Neuronal stem cell (in vitro differentiated cells): ENCODE measurements around the gene ATP5ME.
A peak's percentile ranks its signal among the peaks of the same experiment; 100 is the strongest.

Experiments
- DNase-seq: peaks from one replicate; pipeline ENCODE4 v3.0.0-alpha.2; 2013; ENCODE audit warnings: low spot score
- H2AFZ ChIP-seq: one replicate; pipeline ENCODE4 v1.6.1; 2013; ENCODE audit warnings: mild to moderate bottlenecking, low read length, inconsistent platforms
- H2AK5ac ChIP-seq: 2 replicates; pipeline ENCODE4 v1.6.1; 2013; ENCODE audit warnings: low read depth, mild to moderate bottlenecking, inconsistent platforms, low read length, moderate library complexity, mixed read lengths
- H2BK120ac ChIP-seq: 2 replicates; pipeline ENCODE4 v1.6.1; 2013; ENCODE audit warnings: low read depth, mild to moderate bottlenecking, inconsistent platforms, low read length, moderate library complexity, mixed read lengths
- H2BK12ac ChIP-seq: one replicate; pipeline ENCODE4 v1.6.1; 2013; ENCODE audit warnings: low read length, inconsistent platforms
- H2BK15ac ChIP-seq: 2 replicates; pipeline ENCODE4 v1.6.1; 2013; ENCODE audit warnings: mild to moderate bottlenecking, low read length, inconsistent platforms, mixed read lengths
- H2BK5ac ChIP-seq: one replicate; pipeline ENCODE4 v1.6.1; 2013; ENCODE audit warnings: inconsistent platforms, mild to moderate bottlenecking, low read length, moderate library complexity
- H3K14ac ChIP-seq: one replicate; pipeline ENCODE4 v1.6.1; 2013; ENCODE audit warnings: low read length, inconsistent platforms
- H3K18ac ChIP-seq: 2 replicates; pipeline ENCODE4 v1.6.1; 2013; ENCODE audit warnings: low read length, inconsistent platforms
- H3K23ac ChIP-seq: 2 replicates; pipeline ENCODE4 v1.6.1; 2013; ENCODE audit warnings: low read depth, mild to moderate bottlenecking, mixed read lengths, low read length, inconsistent platforms; ENCODE audit not compliant: poor library complexity
- H3K27ac ChIP-seq: replicated peaks from 3 replicates; pipeline ENCODE4 v1.5.1; 2013; ENCODE audit warnings: low read length, inconsistent platforms
- H3K27me3 ChIP-seq, 3 experiments: 2 replicates each; pipeline ENCODE4 v1.6.1; 2013; ENCODE audit warnings: low read length in 3 of 3, mild to moderate bottlenecking in 2 of 3, inconsistent platforms in 1 of 3, low read depth in 1 of 3, mixed read lengths in 1 of 3, moderate library complexity in 1 of 3; ENCODE audit not compliant: control insufficient read depth in 3 of 3, insufficient read depth in 3 of 3
- H3K36me3 ChIP-seq, 2 donors: replicated peaks in 1 of 2; 2 replicates each; pipeline ENCODE4 v1.6.1; 2013; ENCODE audit warnings: low read length in 2 of 2; ENCODE audit not compliant: control insufficient read depth in 2 of 2, insufficient read depth in 2 of 2
- H3K4ac ChIP-seq: 2 replicates; pipeline ENCODE4 v1.6.1; 2013; ENCODE audit warnings: inconsistent platforms, mild to moderate bottlenecking, low read length, moderate library complexity
- H3K4me1 ChIP-seq, 2 donors: 1 replicate in 1 of 2; 2 replicates in 1 of 2; pipeline ENCODE4 v1.6.1; 2013; ENCODE audit warnings: low read length in 2 of 2, low read depth in 1 of 2; ENCODE audit not compliant: control insufficient read depth in 2 of 2, insufficient read depth in 1 of 2
- H3K4me2 ChIP-seq: one replicate; pipeline ENCODE4 v1.6.1; 2013; ENCODE audit warnings: mild to moderate bottlenecking, low read length, inconsistent platforms; ENCODE audit not compliant: insufficient read depth, poor library complexity, severe bottlenecking
- H3K4me3 ChIP-seq, 2 donors: 2 replicates each; pipeline ENCODE4 v1.5.1; 2013; ENCODE audit warnings: low read length in 2 of 2, mild to moderate bottlenecking in 2 of 2, inconsistent platforms in 1 of 2, moderate library complexity in 1 of 2
- H3K79me1 ChIP-seq: one replicate; pipeline ENCODE4 v1.6.1; 2013; ENCODE audit warnings: low read depth, mild to moderate bottlenecking, inconsistent platforms, low read length, moderate library complexity
- H3K9ac ChIP-seq: one replicate; pipeline ENCODE4 v1.6.1; 2013; ENCODE audit warnings: mild to moderate bottlenecking, low read depth, low read length, inconsistent platforms; ENCODE audit not compliant: poor library complexity
- H3K9me3 ChIP-seq, 2 donors: replicated peaks in 1 of 2; 2 replicates each; pipeline versions ENCODE3 to v1.6.1; 2013; ENCODE audit warnings: low read length in 2 of 2, mild to moderate bottlenecking in 2 of 2, inconsistent platforms in 1 of 2, low read depth in 1 of 2, mixed read lengths in 1 of 2, moderate library complexity in 1 of 2; ENCODE audit not compliant: control insufficient read depth in 2 of 2, insufficient read depth in 1 of 2
- H4K8ac ChIP-seq: one replicate; pipeline ENCODE4 v1.6.1; 2013; ENCODE audit warnings: low read depth, mild to moderate bottlenecking, inconsistent platforms, low read length, moderate library complexity
- H4K91ac ChIP-seq: one replicate; pipeline ENCODE4 v1.6.1; 2013; ENCODE audit warnings: low read length, low read depth, mild to moderate bottlenecking, inconsistent platforms; ENCODE audit not compliant: poor library complexity
- WGBS, 2 donors: extraction: QIAGEN DNeasy Blood & Tissue Kit; methylation state at CpG; one replicate each; pipeline ENCODE4 v1.1.7; 2013; ENCODE audit warnings: missing lambda C conversion rate in 2 of 2, mixed read lengths in 1 of 2; ENCODE audit not compliant: insufficient read length in 2 of 2, insufficient replicate concordance in 1 of 2; ENCODE audit errors: extremely low coverage in 2 of 2; 5-methylcytosine and 5-hydroxymethylcytosine counted together

The ATP5ME gene

GRCh38 chr4:661881-662761 is 12.0 kb downstream of the ATP5ME start:
- WGBS, 2 donors = no CpG with 5 or more reads among the region's 42 CpGs
- Histone ChIP-seq H3K27me3 (peaks cover 0 to 19% (median 0%) of the 10 kb centered on the region in 3 experiments), H2AFZ (no peak overlapping the region), H2AK5ac (peak overlapping the region; percentile 63), H3K4me3 (no peak overlapping the region), H3K18ac (peak overlapping the region; percentile 28), H3K36me3 (peaks cover 0 to 8% of the 10 kb centered on the region in 2 donors), H3K27ac (no peak overlapping the region), H3K4me2 (no peak overlapping the region), H3K23ac (no peak overlapping the region), H2BK120ac (no peak overlapping the region), H3K79me1 (peaks cover 2% of the 10 kb centered on the region), H3K14ac (no peak overlapping the region), H2BK15ac (peak overlapping the region; percentile 27), H3K4me1 (peaks cover 0 to 6% of the 10 kb centered on the region in 2 donors), H4K91ac (no peak overlapping the region), H2BK12ac (peak overlapping the region; percentile 10), H2BK5ac (peak overlapping the region; percentile 53), H3K4ac (no peak overlapping the region), H4K8ac (peak overlapping the region; percentile 65), H3K9me3 (peaks cover 0 to 7% of the 10 kb centered on the region in 2 donors), H3K9ac (no peak overlapping the region)
- no peak for DNase-seq

DNA sequence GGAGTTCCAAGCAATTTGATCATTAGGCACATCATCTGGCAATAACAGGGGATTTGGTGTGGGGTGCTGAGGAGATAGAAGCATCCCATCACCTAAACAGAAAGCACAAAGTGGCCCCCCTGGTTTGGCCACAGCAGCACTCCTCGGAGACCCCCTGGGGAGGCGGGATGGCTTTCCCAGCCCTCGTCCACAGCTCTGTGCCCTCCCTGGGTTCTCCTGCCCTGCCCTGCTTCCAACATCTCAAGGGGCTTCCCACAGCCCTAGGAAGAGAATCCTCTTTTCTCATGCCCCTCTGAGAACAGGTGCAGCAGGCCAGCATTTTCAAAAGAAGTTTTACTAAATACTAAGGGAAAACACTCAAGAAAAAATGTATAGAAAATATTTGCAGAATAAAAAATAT is 12.8 kb downstream of the ATP5ME start:
- Histone ChIP-seq H3K27me3 (peaks cover 0 to 19% (median 0%) of the 10 kb centered on the region in 3 experiments), H3K4ac (no peak overlapping the region), H4K91ac (no peak overlapping the region), H2BK5ac (no peak overlapping the region), H2BK15ac (no peak overlapping the region), H3K9me3 (peaks cover 0 to 7% of the 10 kb centered on the region in 2 donors), H2AK5ac (no peak overlapping the region), H3K18ac (no peak overlapping the region), H3K36me3 (peaks cover 0 to 8% of the 10 kb centered on the region in 2 donors), H3K79me1 (peaks cover 2% of the 10 kb centered on the region), H3K4me3 (no peak overlapping the region), H3K9ac (no peak overlapping the region), H3K4me2 (no peak overlapping the region), H3K14ac (no peak overlapping the region), H2AFZ (no peak overlapping the region), H3K4me1 (peaks cover 0 to 6% of the 10 kb centered on the region in 2 donors), H2BK12ac (no peak overlapping the region), H3K27ac (no peak overlapping the region), H3K23ac (no peak overlapping the region), H2BK120ac (no peak overlapping the region), H4K8ac (no peak overlapping the region)
- no CpG with 5 or more reads among the region's 3 CpGs for whole genome bisulfite sequencing, 2 donors
- DNase-seq = no peak

GRCh38 chr4:660401-660800 is 13.7 kb downstream of the ATP5ME start:
- WGBS, 2 donors = no CpG with 5 or more reads among the region's 10 CpGs
- peaks cover 0 to 6% of the 10 kb centered on the region in 2 donors for H3K4me1 ChIP-seq
- H4K91ac ChIP-seq = no peak overlapping the region
- no peak overlapping the region for H2BK120ac ChIP-seq
- no peak overlapping the region for H4K8ac ChIP-seq
- H3K23ac ChIP-seq = no peak overlapping the region
- peaks cover 0 to 7% of the 10 kb centered on the region in 2 donors for H3K9me3 ChIP-seq
- H2AK5ac ChIP-seq = no peak overlapping the region
- no peak overlapping the region for H3K4me2 ChIP-seq
- no peak overlapping the region for H2AFZ ChIP-seq
- no peak overlapping the region for H3K4me3 ChIP-seq
- H2BK15ac ChIP-seq = no peak overlapping the region
- DNase-seq = no peak
- no peak overlapping the region for H3K9ac ChIP-seq
- H3K4ac ChIP-seq = no peak overlapping the region
- H3K27me3 ChIP-seq = peaks cover 0 to 19% (median 0%) of the 10 kb centered on the region in 3 experiments
- no peak overlapping the region for H2BK5ac ChIP-seq
- H3K14ac ChIP-seq = no peak overlapping the region
- no peak overlapping the region for H3K18ac ChIP-seq
- H2BK12ac ChIP-seq = no peak overlapping the region
- H3K36me3 ChIP-seq = peaks cover 0 to 8% of the 10 kb centered on the region in 2 donors
- H3K79me1 ChIP-seq = peaks cover 4% of the 10 kb centered on the region
- H3K27ac ChIP-seq = no peak overlapping the region

DNA sequence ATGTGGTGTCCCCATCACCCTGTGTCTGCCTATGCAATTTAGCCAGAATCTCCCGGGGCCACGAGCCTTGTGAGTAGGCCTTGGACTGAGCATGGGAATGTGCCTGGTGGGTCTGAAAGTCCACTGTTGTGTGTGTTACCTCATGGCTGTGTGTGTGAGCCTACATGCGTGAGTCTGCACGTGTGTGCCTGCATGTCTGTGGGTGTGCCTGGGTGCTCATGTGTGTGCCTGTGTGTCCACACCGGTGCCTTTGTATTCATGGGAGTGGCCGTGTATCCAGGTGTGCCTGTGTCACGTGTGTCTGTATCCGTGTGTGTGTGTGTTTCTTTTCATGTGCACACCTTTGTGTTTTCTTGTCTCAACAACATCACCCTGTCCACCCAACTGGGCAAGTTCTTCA is 14.2 kb downstream of the ATP5ME start:
- Histone ChIP-seq H3K9me3 (peaks cover 0 to 7% of the 10 kb centered on the region in 2 donors), H2AFZ (no peak overlapping the region), H3K4me2 (no peak overlapping the region), H3K18ac (no peak overlapping the region), H3K14ac (peak overlapping the region; percentile 61), H2BK120ac (no peak overlapping the region), H3K27me3 (peaks cover 0 to 15% (median 0%) of the 10 kb centered on the region in 3 experiments), H3K9ac (no peak overlapping the region), H2BK12ac (no peak overlapping the region), H3K23ac (peak overlapping the region; percentile 83), H4K8ac (no peak overlapping the region), H4K91ac (no peak overlapping the region), H3K27ac (no peak overlapping the region), H3K4ac (no peak overlapping the region), H2AK5ac (no peak overlapping the region), H3K4me1 (peaks cover 0 to 6% of the 10 kb centered on the region in 2 donors), H2BK5ac (no peak overlapping the region), H3K4me3 (peak overlapping the region in 1 of 2 donors; percentile 58), H3K79me1 (peaks cover 4% of the 10 kb centered on the region), H3K36me3 (peaks cover 0 to 8% of the 10 kb centered on the region in 2 donors), H2BK15ac (no peak overlapping the region)
- no CpG with 5 or more reads among the region's 8 CpGs for WGBS, 2 donors
- no peak for DNase-seq
